CD4-positive, alpha-beta T cell (primary cell): ENCODE results near the gene NANOS2. TPM values are rescaled to one million over a fixed set of nuclear protein-coding genes. Genes with fewer than 3 reads are reported as not detected.

Experiments
- ATAC-seq: fragments of 200-7000 bp; cut with Tn5 transposase; one replicate; pipeline ENCODE4 v1.10.0; 2022; ENCODE audit warnings: mild to moderate bottlenecking; ENCODE audit not compliant: poor library complexity
- CTCF ChIA-PET: fragments of 350-600 bp; sonication (Branson Sonifier 250); formaldehyde crosslinking; loops from one replicate; lab custom pipeline; 2021; ENCODE audit warnings: antibody characterized with exemption, inconsistent platforms; lab: Charles Lee
- POLR2A ChIA-PET: fragments of 350-600 bp; sonication (Branson Sonifier 250); formaldehyde crosslinking; loops from one replicate; lab custom pipeline; 2021; ENCODE audit warnings: antibody characterized with exemption, inconsistent platforms; lab: Charles Lee
- DNase-seq, 14 experiments: peaks; one replicate each; pipeline ENCODE4 v3.0.0-alpha.2; 2013 to 2020; ENCODE audit warnings: mixed read lengths in 2 of 14
- H3K27ac ChIP-seq, 2 donors: one replicate each; pipeline versions ENCODE4 v1.5.1 to v1.7.0; 2013; ENCODE audit warnings: low read length in 2 of 2, low read depth in 1 of 2, mild to moderate bottlenecking in 1 of 2
- H3K27me3 ChIP-seq, 2 experiments: 1 replicate in 1 of 2; 2 replicates in 1 of 2; pipeline versions ENCODE4 v1.6.1 to v1.7.0; 2013; ENCODE audit warnings: low read length in 2 of 2, control low read depth in 1 of 2, mild to moderate bottlenecking in 1 of 2, moderate library complexity in 1 of 2; ENCODE audit not compliant: insufficient read depth in 2 of 2, control insufficient read depth in 1 of 2
- H3K36me3 ChIP-seq: one replicate; pipeline ENCODE4 v1.6.1; 2013; ENCODE audit warnings: low read length, control low read depth; ENCODE audit not compliant: insufficient read depth
- H3K4me1 ChIP-seq: one replicate; pipeline ENCODE4 v1.6.1; 2013; ENCODE audit warnings: low read length, control low read depth; ENCODE audit not compliant: insufficient read depth
- H3K4me3 ChIP-seq: one replicate; pipeline ENCODE4 v1.5.1; 2013; ENCODE audit warnings: mild to moderate bottlenecking, low read length, moderate library complexity
- H3K9me3 ChIP-seq, 2 experiments: 1 replicate in 1 of 2; 2 replicates in 1 of 2; pipeline versions ENCODE4 v1.6.1 to v1.7.0; 2013; ENCODE audit warnings: low read length in 2 of 2, mild to moderate bottlenecking in 2 of 2, control low read depth in 1 of 2, moderate library complexity in 1 of 2; ENCODE audit not compliant: control insufficient read depth in 1 of 2, insufficient read depth in 1 of 2
- H3K27ac Mint-ChIP-seq: one replicate; pipeline ENCODE4 v1.8.0; 2020; ENCODE audit warnings: mixed read lengths
- H3K27me3 Mint-ChIP-seq: one replicate; pipeline ENCODE4 v1.8.0; 2021; ENCODE audit warnings: mixed read lengths
- H3K36me3 Mint-ChIP-seq: one replicate; pipeline ENCODE4 v1.8.0; 2021; ENCODE audit warnings: low read depth, mixed read lengths
- H3K4me1 Mint-ChIP-seq: one replicate; pipeline ENCODE4 v1.8.0; 2021; ENCODE audit warnings: low read depth, mixed read lengths
- H3K4me3 Mint-ChIP-seq: one replicate; pipeline ENCODE4 v1.8.0; 2020; ENCODE audit warnings: mild to moderate bottlenecking, mixed read lengths
- H3K9me3 Mint-ChIP-seq: one replicate; pipeline ENCODE4 v1.8.0; 2020; ENCODE audit warnings: mixed read lengths
- intact Hi-C, 2 experiments: fragments of 100-400 bp; cut with DNase I in 1 of 2; cut with micrococcal nuclease in 1 of 2; formaldehyde crosslinking; loops; one replicate each; pipeline versions ENCODE4 v1.15.1 to v1.9.0; 2023 to 2025; cut with DNase I, micrococcal nuclease
- total RNA-seq, 174 experiments: library from RNA in 2 of 174; stranded (reverse) in 2 of 174; gene quantifications; one replicate each; pipeline ENCODE4 v1.2.3 and lab custom pipeline; 2021 to 2026
- TF ChIP-seq, protein P1 (sequence below): fragments of 200-600 bp; IDR thresholded peaks from one replicate; pipeline ENCODE4 v1.8.0; 2022; ENCODE audit warnings: antibody characterized with exemption, mild to moderate bottlenecking

Gene NANOS2
- total RNA-seq, 2 experiments from 2014 or later, result not detected

DNA sequence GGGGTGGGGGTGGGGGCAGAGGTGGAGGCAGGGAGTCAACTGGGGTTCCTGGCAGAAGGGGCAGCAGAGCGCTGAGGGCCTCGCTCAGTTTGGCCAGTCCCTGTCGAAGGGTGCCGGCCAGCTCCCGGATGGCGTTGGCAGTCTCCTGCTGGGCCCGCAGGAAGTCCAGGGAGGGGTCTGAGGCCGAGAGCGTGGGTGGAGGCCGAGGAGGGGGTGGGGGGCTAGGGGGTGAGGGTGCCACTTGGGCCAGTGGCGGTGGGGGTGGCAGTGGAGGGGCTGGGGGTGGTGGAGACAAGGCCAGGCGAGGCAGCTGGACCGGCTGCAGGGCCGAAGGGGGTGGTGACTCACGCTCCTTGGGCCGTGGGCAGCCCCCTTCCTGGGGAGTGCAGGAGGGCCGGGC lies 23.7 kb downstream of the NANOS2 start:
- ChIA-PET POLR2A (no interaction called here), CTCF (no interaction called here)
- no peaks in the 10 kb centered on the region for H3K9me3 ChIP-seq
- Mint-ChIP-seq H3K9me3 (no peaks in the 10 kb centered on the region), H3K27ac (no peak overlapping the region), H3K4me3 (no peak overlapping the region), H3K27me3 (no peaks in the 10 kb centered on the region), H3K36me3 (peaks cover 25% of the 10 kb centered on the region), H3K4me1 (peaks cover 15% of the 10 kb centered on the region)
- H3K36me3 ChIP-seq, result peaks cover 9% of the 10 kb centered on the region
- TF ChIP-seq, protein P1, sequence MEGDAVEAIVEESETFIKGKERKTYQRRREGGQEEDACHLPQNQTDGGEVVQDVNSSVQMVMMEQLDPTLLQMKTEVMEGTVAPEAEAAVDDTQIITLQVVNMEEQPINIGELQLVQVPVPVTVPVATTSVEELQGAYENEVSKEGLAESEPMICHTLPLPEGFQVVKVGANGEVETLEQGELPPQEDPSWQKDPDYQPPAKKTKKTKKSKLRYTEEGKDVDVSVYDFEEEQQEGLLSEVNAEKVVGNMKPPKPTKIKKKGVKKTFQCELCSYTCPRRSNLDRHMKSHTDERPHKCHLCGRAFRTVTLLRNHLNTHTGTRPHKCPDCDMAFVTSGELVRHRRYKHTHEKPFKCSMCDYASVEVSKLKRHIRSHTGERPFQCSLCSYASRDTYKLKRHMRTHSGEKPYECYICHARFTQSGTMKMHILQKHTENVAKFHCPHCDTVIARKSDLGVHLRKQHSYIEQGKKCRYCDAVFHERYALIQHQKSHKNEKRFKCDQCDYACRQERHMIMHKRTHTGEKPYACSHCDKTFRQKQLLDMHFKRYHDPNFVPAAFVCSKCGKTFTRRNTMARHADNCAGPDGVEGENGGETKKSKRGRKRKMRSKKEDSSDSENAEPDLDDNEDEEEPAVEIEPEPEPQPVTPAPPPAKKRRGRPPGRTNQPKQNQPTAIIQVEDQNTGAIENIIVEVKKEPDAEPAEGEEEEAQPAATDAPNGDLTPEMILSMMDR, result no peak
- peaks cover 12% of the 10 kb centered on the region for H3K4me1 ChIP-seq
- H3K27me3 ChIP-seq, result no peaks in the 10 kb centered on the region
- ATAC-seq (no peak), DNase-seq (no peak)
- intact Hi-C loops, result no loop called here
- no peak overlapping the region for H3K27ac ChIP-seq
- H3K4me3 ChIP-seq, result no peak overlapping the region

DNA sequence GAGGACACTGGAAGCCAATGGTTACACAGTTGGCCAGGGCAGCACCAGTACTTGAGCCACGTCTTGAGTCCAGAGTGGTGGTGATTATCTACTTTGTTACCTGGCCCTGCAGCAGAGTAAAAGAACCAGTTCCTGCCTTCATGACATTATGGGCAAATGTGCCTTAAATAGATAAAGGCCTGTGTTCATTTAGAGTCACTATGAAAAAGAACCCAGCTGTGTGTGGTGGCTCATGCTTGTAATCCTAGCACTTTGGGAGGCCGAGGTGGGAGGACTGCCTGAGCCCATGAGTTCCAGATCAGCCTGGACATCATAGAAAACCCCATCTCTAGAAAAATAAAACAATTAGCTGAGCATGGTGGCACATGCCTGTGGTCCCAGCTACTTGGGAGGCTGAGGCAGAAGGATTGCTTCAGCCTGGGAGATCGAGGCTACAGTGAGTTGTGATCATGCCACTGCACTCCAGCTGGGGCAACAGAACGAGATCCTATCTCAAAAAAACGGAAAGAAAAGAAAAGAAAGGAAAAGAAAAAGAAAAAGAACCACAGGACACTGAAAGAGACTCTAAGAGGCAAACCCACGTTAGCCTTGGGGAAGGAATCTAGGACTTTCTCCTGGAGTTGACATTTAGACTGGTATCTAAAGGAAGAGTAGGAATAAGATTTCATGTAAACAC lies 25.2 kb downstream of the NANOS2 start:
- H3K9me3 Mint-ChIP-seq, result no peaks in the 10 kb centered on the region
- H3K4me3 Mint-ChIP-seq, result no peak overlapping the region
- Histone ChIP-seq H3K9me3 (no peaks in the 10 kb centered on the region), H3K27ac (no peak overlapping the region), H3K4me3 (no peak overlapping the region), H3K27me3 (no peaks in the 10 kb centered on the region), H3K36me3 (peaks cover 1% of the 10 kb centered on the region), H3K4me1 (peaks cover 24% of the 10 kb centered on the region)
- no peak for DNase-seq
- ChIA-PET POLR2A (no interaction called here), CTCF (interaction anchor here (0.6 kb wide), 1 partner anchor 588 kb away, joined by 4 read pairs; no protein-coding TSS in a partner anchor)
- no peak overlapping the region for H3K27ac Mint-ChIP-seq
- TF ChIP-seq, protein P1, result no peak
- H3K27me3 Mint-ChIP-seq, result no peaks in the 10 kb centered on the region
- no peak for ATAC-seq
- H3K4me1 Mint-ChIP-seq, result peaks cover 16% of the 10 kb centered on the region
- H3K36me3 Mint-ChIP-seq, result peaks cover 16% of the 10 kb centered on the region
- intact Hi-C loops, result loop anchor here (1.0 to 5.0 kb wide), 4 partner anchors 12 to 1593 kb away; partner anchors contain the start of genes CCDC61 (in 1 of the 2), FBXO46 (in 1 of the 2), KPTN (in 1 of the 2) and MEIOSIN (in 1 of the 2)

DNA sequence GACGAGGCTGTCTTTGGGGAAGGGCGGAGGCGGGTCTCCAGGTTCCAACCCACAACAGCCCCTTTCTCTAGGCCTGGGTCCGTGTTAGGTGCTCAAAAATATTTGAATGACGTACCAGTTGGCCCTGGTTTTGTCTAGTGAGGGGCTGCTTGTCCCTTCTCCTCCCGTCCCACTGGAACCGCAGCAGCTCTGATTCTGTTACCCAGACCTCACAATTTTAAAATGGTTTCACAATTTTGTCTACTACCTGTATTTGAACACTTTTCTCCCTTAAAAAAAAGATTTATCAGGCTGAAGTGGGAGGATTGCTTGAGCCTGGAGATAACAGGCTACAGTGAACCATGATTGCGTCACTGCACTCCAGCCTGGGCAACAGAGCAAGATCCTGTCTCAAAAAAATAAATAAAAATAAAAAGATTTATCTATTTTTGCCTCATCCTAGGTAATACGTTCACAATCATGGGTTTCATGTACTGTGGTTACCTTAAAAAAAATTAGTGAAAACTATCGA lies 27.3 kb downstream of the NANOS2 start:
- intact Hi-C loops, result loop anchor here (2.0 to 5.0 kb wide), 4 partner anchors 110 to 1595 kb away; partner anchors contain the start of genes CCDC61 (in 1 of the 2), FBXO46 (in 1 of the 2), KPTN (in 1 of the 2) and MEIOSIN (in 1 of the 2)
- Histone ChIP-seq H3K4me3 (peak overlapping the region; percentile 78), H3K9me3 (no peaks in the 10 kb centered on the region), H3K27me3 (no peaks in the 10 kb centered on the region), H3K27ac (peak overlapping the region; percentile 82 to 87), H3K36me3 (peaks cover 5% of the 10 kb centered on the region), H3K4me1 (peaks cover 45% of the 10 kb centered on the region)
- Mint-ChIP-seq H3K36me3 (peaks cover 24% of the 10 kb centered on the region), H3K27me3 (no peaks in the 10 kb centered on the region), H3K27ac (peak overlapping the region; percentile 99), H3K4me1 (peaks cover 28% of the 10 kb centered on the region), H3K4me3 (peak overlapping the region; percentile 98), H3K9me3 (no peaks in the 10 kb centered on the region)
- ATAC-seq (no peak), DNase-seq (no peak)
- POLR2A ChIA-PET, result interaction anchor here (1.2 to 2.8 kb wide), 4 partner anchors 15 to 118 kb away, joined by 5 to 44 read pairs (median 29); partner anchors contain the start of genes CCDC61, FOXA3, MYPOP and SIX5
- CTCF ChIA-PET, result interaction anchor here (1.3 to 2.9 kb wide), 2 partner anchors 24 kb away, joined by 3 to 12 read pairs; partner anchors contain the start of genes FOXA3 and SYMPK
- TF ChIP-seq, protein P1, result no peak
